CD14-positive monocyte (primary cell): ENCODE measurements around the gene SLC25A21. TPM values are rescaled to one million over a fixed set of nuclear protein-coding genes. Genes with fewer than 3 reads are reported as not detected.

Experiments used
- DNase-seq, 3 donors: peaks; one replicate each; pipeline ENCODE4 v3.0.0-alpha.2; 2011 to 2022
- H2AFZ ChIP-seq: 2 replicates; pipeline ENCODE4 v1.6.0; 2012; ENCODE audit warnings: mild to moderate bottlenecking, low read depth, low read length, inconsistent platforms; ENCODE audit not compliant: insufficient read depth, poor library complexity, severe bottlenecking
- H3K27ac ChIP-seq, 2 donors: 1 replicate in 1 of 2; 2 replicates in 1 of 2; pipeline ENCODE4 v1.5.1; 2012 to 2013; ENCODE audit warnings: low read length in 2 of 2, control low read depth in 1 of 2, inconsistent platforms in 1 of 2, low read depth in 1 of 2, mild to moderate bottlenecking in 1 of 2
- H3K27me3 ChIP-seq, 2 donors: one replicate each; pipeline versions ENCODE4 v1.6.0 to v1.6.1; 2011 to 2013; ENCODE audit warnings: low read length in 2 of 2; ENCODE audit not compliant: control insufficient read depth in 2 of 2, insufficient read depth in 2 of 2
- H3K36me3 ChIP-seq, 2 donors: replicated peaks in 1 of 2; 1 replicate in 1 of 2; 2 replicates in 1 of 2; pipeline versions ENCODE4 v1.5.1 to v1.6.1; 2012 to 2013; ENCODE audit warnings: low read length in 2 of 2, control low read depth in 1 of 2, inconsistent platforms in 1 of 2, mild to moderate bottlenecking in 1 of 2; ENCODE audit not compliant: insufficient read depth in 2 of 2, control insufficient read depth in 1 of 2
- H3K4me1 ChIP-seq, 2 donors: 1 replicate in 1 of 2; 2 replicates in 1 of 2; pipeline versions ENCODE4 v1.5.1 to v1.6.1; 2012 to 2013; ENCODE audit warnings: low read length in 2 of 2, control low read depth in 1 of 2, inconsistent platforms in 1 of 2, mild to moderate bottlenecking in 1 of 2, moderate library complexity in 1 of 2; ENCODE audit not compliant: insufficient read depth in 2 of 2, control insufficient read depth in 1 of 2
- H3K4me2 ChIP-seq: replicated peaks from 2 replicates; pipeline ENCODE3; 2012; ENCODE audit warnings: low read length, moderate library complexity, mild to moderate bottlenecking; ENCODE audit not compliant: poor library complexity, severe bottlenecking; ENCODE audit errors: extremely low read depth
- H3K4me3 ChIP-seq, 3 experiments: fragments of 200-600 bp in 1 of 3; sonication (generic) in 1 of 3; replicated peaks in 1 of 3; 1 replicate in 2 of 3; 2 replicates in 1 of 3; pipeline ENCODE4 v1.5.1; 2011 to 2013; ENCODE audit warnings: low read length in 3 of 3, mild to moderate bottlenecking in 3 of 3, control low read depth in 2 of 3, low read depth in 2 of 3, inconsistent platforms in 1 of 3, moderate library complexity in 1 of 3
- H3K79me2 ChIP-seq: 2 replicates; pipeline ENCODE4 v1.6.0; 2012; ENCODE audit warnings: mild to moderate bottlenecking, control low read depth, inconsistent platforms, low read length, moderate library complexity; ENCODE audit not compliant: insufficient read depth
- H3K9ac ChIP-seq: 2 replicates; pipeline ENCODE4 v1.6.0; 2017; ENCODE audit warnings: low read length, mild to moderate bottlenecking; ENCODE audit not compliant: insufficient read depth, poor library complexity, severe bottlenecking
- H3K9me3 ChIP-seq, 2 donors: replicated peaks in 1 of 2; 1 replicate in 1 of 2; 2 replicates in 1 of 2; pipeline versions ENCODE4 v1.5.1 to v1.6.1; 2012 to 2013; ENCODE audit warnings: low read length in 2 of 2, control low read depth in 1 of 2; ENCODE audit not compliant: control insufficient read depth in 1 of 2, insufficient read depth in 1 of 2
- H4K20me1 ChIP-seq: 2 replicates; pipeline ENCODE4 v1.6.0; 2012; ENCODE audit warnings: mild to moderate bottlenecking, low read length, control low read depth, moderate library complexity; ENCODE audit not compliant: insufficient read depth
- H3K27ac Mint-ChIP-seq, 7 donors: one replicate each; pipeline ENCODE4 v1.8.0; 2020; ENCODE audit warnings: mild to moderate bottlenecking in 7 of 7, mixed read lengths in 7 of 7, moderate library complexity in 6 of 7, inconsistent platforms in 2 of 7
- H3K27me3 Mint-ChIP-seq, 3 donors: one replicate each; pipeline ENCODE4 v1.8.0; 2021 to 2022; ENCODE audit warnings: low read depth in 3 of 3, mild to moderate bottlenecking in 3 of 3, mixed read lengths in 3 of 3, moderate library complexity in 3 of 3, inconsistent platforms in 1 of 3
- H3K36me3 Mint-ChIP-seq, 2 donors: one replicate each; pipeline ENCODE4 v1.8.0; 2020; ENCODE audit warnings: mixed read lengths in 2 of 2, inconsistent platforms in 1 of 2, mild to moderate bottlenecking in 1 of 2
- H3K4me1 Mint-ChIP-seq: one replicate; pipeline ENCODE4 v1.8.0; 2020; ENCODE audit warnings: mild to moderate bottlenecking, mixed read lengths
- H3K4me3 Mint-ChIP-seq, 2 donors: one replicate each; pipeline ENCODE4 v1.8.0; 2020; ENCODE audit warnings: mild to moderate bottlenecking in 2 of 2, mixed read lengths in 2 of 2, moderate library complexity in 1 of 2
- H3K9me3 Mint-ChIP-seq, 7 donors: one replicate each; pipeline ENCODE4 v1.8.0; 2020 to 2022; ENCODE audit warnings: mixed read lengths in 7 of 7, mild to moderate bottlenecking in 6 of 7, moderate library complexity in 6 of 7, inconsistent platforms in 2 of 7
- WGBS: methylation state at CpG from one replicate; pipeline ENCODE4 v1.1.5; 2013; ENCODE audit warnings: missing lambda C conversion rate; ENCODE audit not compliant: insufficient coverage; 5-methylcytosine and 5-hydroxymethylcytosine counted together
- intact Hi-C, 2 donors: fragments of 100-400 bp; cut with micrococcal nuclease; formaldehyde crosslinking; loops; one replicate each; pipeline versions ENCODE4 v1.15.0 to v1.15.1; 2023
- polyA plus RNA-seq, 3 donors: library from polyadenylated mRNA; depleted of rRNA in 1 of 3; unstranded in 2 of 3; stranded (reverse) in 1 of 3; fragments of 300-500 nt in 2 of 3; fragments of >200 nt in 1 of 3; fragmentation: Illumina TruSeq in 2 of 3; gene quantifications; 1 replicate in 2 of 3; 2 replicates in 1 of 3; pipeline ENCODE4 v1.2.3, GENCODE V29; 2012 to 2021
- TF ChIP-seq, protein P1 (sequence below): fragments of 200-600 bp; IDR thresholded peaks from one replicate; pipeline ENCODE4 v1.8.0; 2022; ENCODE audit warnings: antibody characterized with exemption, mild to moderate bottlenecking

The SLC25A21 gene
- polyA plus RNA-seq, 3 donors = not detected

DNA sequence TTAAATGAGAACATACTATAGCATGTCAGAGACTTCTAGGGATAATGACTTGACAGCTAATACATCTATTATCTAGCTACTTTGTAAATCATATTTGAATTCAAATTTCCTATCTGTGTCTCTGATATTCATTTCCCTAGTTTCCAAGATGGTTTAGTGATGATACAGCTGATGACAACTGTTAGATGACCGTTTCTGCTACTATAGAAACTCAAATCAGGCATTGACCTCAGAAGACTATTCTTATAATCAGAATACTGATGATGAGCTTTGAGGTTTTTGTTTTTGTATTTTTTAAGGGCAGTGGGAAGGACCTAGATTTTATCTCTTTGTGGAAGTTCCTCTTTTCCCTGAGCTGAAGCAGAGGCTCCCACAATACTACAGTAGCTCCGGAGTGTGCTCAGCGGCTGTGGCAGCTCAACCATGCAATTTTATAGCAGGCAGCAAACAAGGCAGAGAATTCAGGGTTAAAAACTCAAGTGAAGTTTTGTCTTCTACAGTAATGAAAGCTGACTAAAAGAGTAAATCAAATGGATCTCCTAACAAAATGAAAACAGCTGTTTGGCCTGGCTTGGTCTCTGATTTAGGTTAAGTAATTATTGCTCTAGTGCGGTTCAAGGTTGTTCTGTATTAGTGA lies 145.1 kb downstream of the SLC25A21 start:
- no peak overlapping the region for H3K4me3 Mint-ChIP-seq
- H3K79me2 ChIP-seq = no peaks in the 10 kb centered on the region
- WGBS = no CpG with 5 or more reads among the region's 4 CpGs

DNA sequence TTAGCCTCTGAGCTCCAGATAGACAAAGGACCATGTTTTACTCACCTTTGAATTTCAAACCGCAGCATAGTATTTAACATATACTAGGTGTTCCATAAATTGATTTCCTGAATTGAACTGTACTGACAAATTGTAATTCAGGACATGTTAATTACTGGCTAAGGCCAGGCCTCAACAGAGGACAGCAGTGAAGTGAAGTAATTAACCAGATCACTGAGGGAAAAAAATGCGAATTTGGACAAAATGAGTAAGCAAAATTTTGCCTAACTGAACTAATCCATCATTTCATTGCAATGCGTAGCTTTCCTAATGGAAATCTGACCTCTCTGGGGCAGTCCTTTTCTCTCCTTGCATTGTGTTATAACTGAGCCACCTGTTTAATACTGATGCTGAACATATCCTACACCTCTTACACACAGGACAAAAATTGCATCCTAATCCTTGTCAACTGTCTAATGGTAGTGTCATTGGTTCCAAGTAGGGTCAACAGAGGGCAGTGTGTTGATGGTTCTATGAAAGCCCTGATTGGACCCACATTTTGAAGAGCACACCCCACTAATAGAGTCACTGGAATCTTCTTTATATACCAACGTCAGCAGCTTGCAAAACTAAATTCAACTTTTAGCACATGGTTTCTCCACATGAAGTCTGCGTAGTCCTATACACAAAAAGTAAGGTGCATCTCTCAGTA lies 148.4 kb downstream of the SLC25A21 start:
- Histone ChIP-seq H3K36me3 (no peaks in the 10 kb centered on the region), H2AFZ (no peak overlapping the region), H3K4me1 (no peaks in the 10 kb centered on the region), H3K27ac (no peak overlapping the region), H3K79me2 (no peaks in the 10 kb centered on the region), H3K27me3 (no peaks in the 10 kb centered on the region), H3K9me3 (no peaks in the 10 kb centered on the region), H3K9ac (no peak overlapping the region), H4K20me1 (no peaks in the 10 kb centered on the region), H3K4me3 (no peak overlapping the region), H3K4me2 (no peak overlapping the region)
- no peak overlapping the region for H3K4me3 Mint-ChIP-seq
- TF ChIP-seq, protein P1, sequence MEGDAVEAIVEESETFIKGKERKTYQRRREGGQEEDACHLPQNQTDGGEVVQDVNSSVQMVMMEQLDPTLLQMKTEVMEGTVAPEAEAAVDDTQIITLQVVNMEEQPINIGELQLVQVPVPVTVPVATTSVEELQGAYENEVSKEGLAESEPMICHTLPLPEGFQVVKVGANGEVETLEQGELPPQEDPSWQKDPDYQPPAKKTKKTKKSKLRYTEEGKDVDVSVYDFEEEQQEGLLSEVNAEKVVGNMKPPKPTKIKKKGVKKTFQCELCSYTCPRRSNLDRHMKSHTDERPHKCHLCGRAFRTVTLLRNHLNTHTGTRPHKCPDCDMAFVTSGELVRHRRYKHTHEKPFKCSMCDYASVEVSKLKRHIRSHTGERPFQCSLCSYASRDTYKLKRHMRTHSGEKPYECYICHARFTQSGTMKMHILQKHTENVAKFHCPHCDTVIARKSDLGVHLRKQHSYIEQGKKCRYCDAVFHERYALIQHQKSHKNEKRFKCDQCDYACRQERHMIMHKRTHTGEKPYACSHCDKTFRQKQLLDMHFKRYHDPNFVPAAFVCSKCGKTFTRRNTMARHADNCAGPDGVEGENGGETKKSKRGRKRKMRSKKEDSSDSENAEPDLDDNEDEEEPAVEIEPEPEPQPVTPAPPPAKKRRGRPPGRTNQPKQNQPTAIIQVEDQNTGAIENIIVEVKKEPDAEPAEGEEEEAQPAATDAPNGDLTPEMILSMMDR = no peak
- H3K27me3 Mint-ChIP-seq = no peaks in the 10 kb centered on the region
- no peak for DNase-seq
- intact Hi-C loops = no loop called here
- H3K9me3 Mint-ChIP-seq = no peaks in the 10 kb centered on the region
- H3K27ac Mint-ChIP-seq = no peak overlapping the region
- 80% methylated on average over 1 of the region's 5 CpGs for WGBS
- no peaks in the 10 kb centered on the region for H3K4me1 Mint-ChIP-seq
- H3K36me3 Mint-ChIP-seq = no peaks in the 10 kb centered on the region

More for the DNA sequence above, 145.1 kb downstream of the SLC25A21 start:
- Histone ChIP-seq H3K4me3 (no peak overlapping the region), H2AFZ (no peak overlapping the region), H3K9ac (no peak overlapping the region), H4K20me1 (no peaks in the 10 kb centered on the region), H3K36me3 (no peaks in the 10 kb centered on the region), H3K27ac (no peak overlapping the region), H3K9me3 (no peaks in the 10 kb centered on the region), H3K4me1 (no peaks in the 10 kb centered on the region), H3K4me2 (no peak overlapping the region), H3K27me3 (no peaks in the 10 kb centered on the region)
- no peak for DNase-seq
- Mint-ChIP-seq H3K4me1 (no peaks in the 10 kb centered on the region), H3K9me3 (peaks cover 0 to 2% (median 0%) of the 10 kb centered on the region in 7 donors), H3K27ac (no peak overlapping the region), H3K36me3 (no peaks in the 10 kb centered on the region), H3K27me3 (peaks cover 0 to 1% (median under 1%) of the 10 kb centered on the region in 3 donors)
- intact Hi-C loops = no loop called here
- TF ChIP-seq, protein P1 = no peak
